HG02852 (cell line): Measurements from ENCODE around the gene IFNA1.
"Not testable (repeated sequence)": the region's sequence is repeated elsewhere in the genome, so short reads cannot be mapped to it uniquely, and the experiment has no call there.

Experiments used
- ATAC-seq: cut with Tn5 transposase; IDR thresholded peaks from one replicate; pipeline ENCODE4 v1.9.1; 2021; ENCODE audit warnings: mild to moderate bottlenecking, moderate library complexity; ENCODE audit not compliant: unreplicated experiment

The IFNA1 gene

DNA sequence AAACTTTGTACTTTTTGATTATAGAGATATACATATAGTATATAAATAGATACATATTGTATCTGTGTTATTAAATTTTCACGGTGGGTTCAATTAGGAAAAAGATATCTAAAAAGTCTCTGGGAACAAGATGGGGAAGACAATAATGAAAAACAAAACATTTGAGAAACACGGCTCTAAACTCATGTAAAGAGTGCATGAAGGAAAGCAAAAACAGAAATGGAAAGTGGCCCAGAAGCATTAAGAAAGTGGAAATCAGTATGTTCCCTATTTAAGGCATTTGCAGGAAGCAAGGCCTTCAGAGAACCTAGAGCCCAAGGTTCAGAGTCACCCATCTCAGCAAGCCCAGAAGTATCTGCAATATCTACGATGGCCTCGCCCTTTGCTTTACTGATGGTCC lies at the start of gene IFNA1:
IFNA1 (plus strand) TSS at position 301 of the 400 bp plus-strand sequence; CDS start at position 370, 69 bp downstream.
- no peak for ATAC-seq

DNA sequence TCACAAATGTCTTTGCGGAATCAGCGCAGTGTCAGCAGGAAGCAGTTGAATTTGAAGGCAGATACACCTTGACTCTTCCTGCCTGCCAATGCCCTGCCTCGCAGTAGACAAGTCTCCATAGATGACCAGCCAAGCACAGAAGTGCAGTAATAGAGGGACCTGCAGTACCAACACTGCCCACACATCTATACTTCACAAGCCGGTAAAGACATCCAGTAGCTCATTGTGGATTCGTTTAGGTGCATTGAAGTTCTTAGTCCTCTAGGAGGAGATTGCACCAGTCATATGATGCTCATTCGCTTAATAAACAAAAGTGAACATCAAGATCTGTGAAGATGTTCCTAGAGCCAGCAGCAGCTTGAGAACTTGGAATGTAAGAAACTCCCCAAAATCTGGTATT lies 48.0 kb upstream of the IFNA1 start:
- ATAC-seq = peak; percentile 70

DNA sequence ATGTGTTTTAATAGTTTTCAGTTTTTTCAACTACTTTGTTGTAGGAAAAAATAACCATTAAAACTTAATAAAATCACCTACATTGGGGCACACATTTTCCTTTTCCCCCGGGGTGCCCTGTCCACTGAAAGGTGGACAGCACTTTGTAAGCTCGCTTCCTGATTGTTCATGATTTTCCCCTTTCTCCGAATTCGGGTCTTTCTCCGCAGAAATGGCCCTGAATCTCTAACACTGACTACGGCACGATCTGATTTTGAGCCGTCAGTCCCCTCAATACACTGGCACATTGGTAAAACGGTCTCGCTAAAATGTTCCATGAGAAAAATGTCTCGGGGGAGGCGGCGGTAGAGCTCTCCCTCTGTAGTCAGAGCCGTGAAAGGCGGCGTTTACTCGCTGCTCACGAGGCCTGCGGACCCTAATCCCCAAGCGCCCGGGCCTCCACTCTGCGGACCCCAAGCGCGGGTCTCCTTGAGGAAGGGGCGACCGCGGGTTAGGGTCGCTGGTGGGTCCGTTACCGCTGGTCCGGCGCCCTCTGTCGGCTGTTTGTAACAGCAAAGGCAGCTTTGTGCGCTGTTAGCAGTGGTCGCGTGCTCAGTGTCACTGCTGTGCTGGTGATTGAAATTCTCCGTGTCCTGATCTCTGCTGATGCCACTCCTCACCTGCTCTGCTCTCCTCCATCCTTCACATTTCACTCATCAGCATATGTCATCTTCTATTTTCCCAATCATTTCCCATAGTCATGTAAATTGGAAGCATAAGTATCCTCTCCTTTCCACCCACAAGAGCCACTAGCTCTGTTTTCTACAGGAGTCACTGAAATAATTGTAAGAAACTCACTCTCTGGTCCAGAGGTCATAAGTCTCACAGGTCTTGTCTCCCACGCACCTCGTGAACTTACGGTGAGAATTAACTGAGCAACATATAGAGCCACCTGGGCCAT lies 44.2 kb upstream of the IFNA1 start:
- ATAC-seq = peak; percentile 77

DNA sequence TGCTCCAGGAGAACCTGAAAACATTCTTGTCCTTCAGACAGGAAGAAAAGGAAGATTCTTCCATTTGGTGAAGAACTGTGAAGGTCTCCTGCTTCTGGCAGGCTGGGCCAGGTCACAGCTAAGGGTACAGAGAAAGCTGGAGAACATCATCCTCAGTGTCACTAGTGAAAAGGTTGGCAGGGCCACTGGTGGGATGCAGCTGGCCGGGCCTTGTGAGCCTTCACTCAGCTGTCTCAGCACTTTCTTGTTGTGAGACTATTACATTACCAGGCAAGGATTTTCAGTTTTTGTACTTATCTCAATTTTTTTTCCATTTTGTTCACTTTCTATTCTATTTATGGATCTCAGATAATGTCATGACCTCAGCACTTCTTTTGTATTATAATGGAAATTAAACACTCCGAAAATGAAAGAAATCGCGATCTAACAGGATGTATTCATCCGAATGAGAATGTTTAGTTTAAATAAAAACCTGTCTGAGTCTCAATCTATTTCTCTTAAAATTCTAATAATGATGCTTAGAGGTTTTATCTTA lies 41.2 kb upstream of the IFNA1 start:
- ATAC-seq = no peak

DNA sequence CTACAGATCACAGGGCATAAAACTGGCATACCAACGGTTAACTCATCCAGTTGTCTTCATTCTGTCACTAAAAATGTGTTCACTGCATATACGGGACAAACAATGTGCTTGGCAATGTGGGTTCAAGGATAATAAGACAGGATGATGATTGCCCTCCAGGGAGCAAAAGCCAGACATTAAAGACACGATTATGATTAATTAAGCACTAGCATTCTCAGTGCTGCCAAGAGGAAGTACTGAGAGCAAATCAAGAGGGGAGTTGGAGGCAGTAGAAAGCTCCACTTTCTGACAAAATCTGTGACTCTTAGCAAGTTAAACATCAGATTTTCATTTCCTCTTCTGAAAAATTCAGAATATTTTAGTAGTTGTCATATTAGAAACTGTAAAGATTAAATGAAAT lies 40.3 kb upstream of the IFNA1 start:
- no peak for ATAC-seq

DNA sequence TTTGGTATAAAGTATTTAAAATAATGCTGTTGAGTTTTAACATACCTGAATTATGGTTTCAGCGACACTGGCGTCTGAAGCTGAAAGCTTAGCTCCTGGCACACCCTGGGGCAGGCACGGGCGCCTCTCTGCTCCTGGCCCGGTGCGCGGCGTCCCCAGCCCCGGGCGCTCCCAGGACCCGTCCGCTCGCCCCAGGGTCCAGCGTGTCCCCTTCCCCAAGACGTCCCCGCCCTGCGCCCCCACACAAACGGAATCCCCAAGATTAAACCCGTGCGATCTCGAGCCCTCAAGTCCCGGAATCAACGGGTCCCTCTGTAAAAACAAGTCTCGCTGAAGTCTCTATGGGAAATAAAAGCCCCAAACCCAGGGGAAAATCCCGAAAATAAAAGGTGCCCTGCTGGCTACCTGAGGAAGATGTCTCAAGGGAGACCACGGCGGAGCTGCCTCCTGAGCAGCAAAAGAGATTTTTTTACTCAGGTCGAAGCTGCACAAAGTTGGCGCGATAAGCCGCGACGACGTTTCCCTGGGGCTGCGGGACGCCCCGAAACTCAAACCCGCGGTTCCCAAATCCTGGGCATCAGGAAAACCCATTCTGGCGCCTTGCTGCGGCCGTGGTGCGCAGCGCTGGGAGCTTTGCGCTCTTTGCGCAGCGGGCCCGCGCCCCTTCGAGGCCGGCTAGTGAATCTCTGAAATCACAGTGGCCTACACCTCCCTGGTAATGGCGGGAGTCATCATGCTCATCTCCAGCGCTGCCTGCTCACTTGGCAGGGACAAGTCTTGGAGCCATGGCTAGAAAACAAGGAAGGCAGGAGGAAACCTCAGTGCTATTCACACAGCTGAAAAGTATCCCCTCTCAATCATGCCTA lies 37.6 kb upstream of the IFNA1 start:
- ATAC-seq = peak; percentile 66

DNA sequence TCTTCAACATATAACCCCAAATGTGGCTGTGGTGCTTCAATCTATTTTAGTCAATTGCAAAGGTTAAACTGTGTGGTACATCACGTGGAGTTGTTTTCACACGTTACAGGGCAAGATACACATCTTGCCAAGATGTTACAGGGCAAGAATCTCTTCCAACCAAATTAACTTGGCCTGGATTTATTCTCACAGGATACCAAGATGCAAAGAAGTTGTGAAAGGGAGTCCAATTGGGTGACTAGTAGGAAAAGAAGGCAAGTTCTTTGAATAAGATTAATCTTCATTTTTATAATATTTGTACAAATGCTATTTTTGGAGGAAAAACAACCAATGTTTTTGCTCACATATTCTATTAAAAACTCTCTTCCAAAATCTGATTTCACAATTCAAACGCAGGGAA lies 36.1 kb upstream of the IFNA1 start:
- ATAC-seq = no peak

DNA sequence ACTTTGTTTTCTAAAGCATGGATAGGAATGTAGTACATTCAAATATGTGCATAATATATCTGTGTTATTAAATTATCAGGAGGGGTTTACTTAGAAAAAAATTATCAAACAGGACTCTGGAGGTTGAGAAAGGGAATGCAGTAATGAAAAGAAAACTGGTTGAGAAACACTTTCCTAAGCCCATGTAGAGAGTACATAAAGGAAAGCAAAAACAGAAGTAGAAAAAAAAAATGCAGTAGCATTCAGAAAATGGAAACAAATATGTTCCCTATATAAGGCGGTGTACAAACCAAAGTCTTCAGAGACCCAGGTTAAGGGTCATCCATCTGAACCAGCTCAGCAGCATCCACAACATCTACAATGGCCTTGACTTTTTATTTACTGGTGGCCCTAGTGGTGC lies 31.4 kb upstream of the IFNA1 start, which contains the start of gene IFNA8:
IFNA8 (plus strand) TSS at position 301 of the 400 bp plus-strand sequence; CDS start at position 361, 60 bp downstream.
- no peak for ATAC-seq

DNA sequence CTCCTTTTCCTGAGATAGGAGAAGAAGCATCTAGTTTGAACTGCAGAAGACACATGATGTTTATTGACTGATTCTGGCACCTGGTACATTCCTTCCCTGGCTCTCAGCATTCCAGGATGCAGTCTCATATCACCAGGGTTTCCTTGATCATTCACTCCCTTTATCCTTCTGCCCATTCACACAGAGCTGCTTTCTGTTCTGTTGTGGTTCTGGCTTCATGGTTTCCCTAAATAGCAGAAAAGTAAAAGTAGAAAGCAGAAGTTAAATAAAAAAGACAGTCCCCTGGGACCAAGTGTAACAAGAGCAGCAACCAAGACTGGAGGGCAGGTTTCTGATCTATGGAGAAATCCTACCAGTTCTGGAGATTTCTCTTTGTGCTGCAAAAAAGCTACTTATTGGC lies 28.1 kb upstream of the IFNA1 start:
- peak; percentile 70 for ATAC-seq

DNA sequence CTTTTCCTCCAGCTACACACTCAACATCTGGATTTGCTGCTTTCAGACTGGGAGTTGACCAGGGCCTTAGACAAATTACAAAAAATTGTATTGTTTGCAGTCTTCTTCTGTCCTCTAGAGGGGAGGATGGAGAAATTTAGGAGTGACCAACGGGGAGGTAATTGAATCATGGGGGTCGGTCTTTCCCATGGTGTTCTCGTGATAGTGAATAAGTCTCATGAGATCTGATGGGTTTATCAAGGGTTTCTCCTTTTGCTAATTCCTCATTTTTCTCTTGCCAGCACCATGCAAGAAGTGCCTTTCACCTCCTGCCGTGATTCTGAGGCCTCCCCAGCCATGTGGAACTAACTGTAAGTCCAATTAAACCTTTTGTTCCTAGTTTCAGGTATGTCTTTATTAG lies 27.1 kb upstream of the IFNA1 start:
- no peak for ATAC-seq

DNA sequence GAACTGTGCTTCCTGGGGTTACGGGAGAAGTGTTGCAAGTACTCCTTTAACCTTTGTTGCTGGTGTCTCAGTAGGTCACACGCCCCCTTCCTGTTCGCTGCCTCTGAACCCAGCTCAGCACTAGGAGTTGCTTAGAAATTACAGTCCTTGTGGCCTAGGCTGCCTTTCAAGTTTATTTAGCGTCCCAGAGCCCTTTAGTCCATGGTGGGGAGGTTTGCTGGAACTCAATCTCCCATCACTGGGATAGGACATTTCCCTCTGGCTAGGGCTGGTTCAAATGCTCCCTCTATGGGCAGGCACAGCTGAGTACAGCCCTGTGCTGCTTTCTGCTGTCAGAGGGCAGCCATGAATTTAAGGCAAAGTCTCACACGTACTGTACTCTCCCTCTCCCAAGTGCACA lies 26.6 kb upstream of the IFNA1 start:
- no peak for ATAC-seq

DNA sequence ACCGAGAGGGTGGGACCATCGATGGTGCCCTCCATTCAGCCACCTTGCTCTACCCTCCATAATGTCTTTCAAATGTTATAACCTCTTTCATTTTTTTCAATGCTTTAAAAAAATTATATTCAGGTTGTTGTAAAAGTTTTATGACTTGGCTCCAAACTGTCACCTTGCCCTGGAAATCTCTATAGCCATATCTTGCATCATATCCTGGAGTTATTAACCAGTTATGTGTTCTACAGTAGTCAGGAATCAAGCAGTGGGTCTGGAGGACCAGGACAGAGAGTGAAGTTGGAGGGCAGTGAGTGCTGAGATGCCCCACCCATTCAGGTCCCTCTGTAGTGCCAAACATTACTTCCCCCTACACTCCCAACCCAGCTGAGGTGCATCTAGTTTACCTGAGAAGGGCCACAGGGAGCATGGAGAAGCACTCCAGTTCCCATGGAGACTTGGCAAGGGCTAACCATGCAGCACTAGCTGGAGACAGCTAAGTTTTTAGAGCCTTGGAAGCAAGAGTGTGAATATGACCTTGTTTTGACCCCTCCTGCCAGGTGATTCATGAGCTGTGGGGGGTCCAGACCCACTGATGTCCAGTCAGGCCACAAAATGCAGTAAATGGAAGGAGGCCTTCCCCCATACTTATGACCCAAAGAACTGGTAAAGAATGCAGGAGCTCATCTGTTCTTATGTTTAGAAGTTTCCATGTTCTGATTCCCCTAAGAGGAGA lies 25.9 kb upstream of the IFNA1 start:
- no peak for ATAC-seq

DNA sequence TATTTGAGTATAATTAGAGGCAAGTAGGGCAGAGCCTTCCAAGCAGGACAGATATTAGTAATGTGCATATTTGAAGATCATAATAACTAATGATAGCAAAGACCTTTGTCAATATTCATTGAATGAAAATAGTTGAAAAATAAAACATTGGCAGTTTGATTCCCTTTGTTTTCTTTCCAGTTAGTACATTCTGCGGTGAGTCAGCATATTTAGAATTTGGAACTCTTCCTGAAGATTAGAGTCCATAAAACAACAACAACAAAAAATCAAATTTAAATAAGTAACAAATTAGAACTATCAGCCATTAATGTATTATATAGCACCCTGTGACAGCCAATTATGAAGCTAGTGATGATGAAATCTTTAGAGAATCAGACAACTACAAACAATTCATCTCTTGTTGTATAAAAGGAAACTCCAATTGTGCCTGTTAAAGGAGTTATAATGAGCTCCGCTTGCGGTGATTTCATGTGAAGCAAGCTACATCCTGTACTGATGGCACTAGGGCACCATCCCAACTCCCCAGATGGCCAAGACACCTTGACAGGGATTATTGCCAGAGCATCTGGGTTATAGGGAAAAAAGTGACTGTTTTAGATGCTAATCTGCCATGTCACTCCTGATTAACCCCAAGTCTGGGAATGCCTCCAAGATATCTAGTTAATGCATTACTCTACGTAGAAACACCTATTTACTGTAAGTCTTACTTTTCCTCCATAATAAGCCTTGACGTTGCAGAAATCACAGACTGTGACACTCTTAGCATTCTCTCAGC lies 24.6 kb upstream of the IFNA1 start:
- ATAC-seq = no peak

DNA sequence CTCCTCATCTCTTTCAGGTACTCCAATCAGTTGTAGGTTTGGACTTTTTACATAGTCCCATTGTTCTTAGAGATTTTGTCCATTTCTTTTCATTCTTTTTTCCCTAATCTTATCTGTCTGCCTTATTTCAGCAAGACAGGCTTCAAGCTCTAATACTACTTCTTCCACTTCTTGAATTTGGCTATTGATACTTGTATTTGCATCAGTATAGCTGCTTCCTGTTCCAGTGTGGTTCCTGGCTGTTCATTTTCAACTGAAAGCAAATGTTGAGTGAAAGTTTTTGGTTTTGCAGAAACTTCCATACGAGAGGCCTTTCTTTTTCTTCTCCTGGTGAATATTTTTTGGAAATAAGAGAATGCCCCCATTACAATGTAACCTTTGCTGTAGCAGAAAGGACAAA lies 12.0 kb upstream of the IFNA1 start:
- peak; percentile 73 for ATAC-seq

DNA sequence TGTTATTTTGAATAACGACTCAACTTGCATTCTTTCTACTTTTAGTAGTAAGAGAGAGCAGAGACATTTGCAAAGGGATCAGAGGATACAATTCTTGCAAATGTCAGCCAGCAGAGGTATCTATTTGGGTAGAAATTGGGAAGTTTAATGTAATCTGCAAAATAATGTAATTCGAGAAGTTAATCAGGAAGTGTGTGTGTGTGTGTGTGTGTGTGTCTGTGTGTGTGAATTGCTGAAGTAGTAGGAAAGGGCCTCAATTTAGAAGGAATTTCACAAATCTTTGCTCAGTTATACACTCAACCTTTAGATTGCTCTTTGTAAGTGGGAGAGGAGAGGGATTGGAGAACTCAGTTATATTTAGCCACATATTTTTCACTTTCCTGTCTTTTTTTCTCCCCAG lies 11.0 kb upstream of the IFNA1 start:
- no peak for ATAC-seq

DNA sequence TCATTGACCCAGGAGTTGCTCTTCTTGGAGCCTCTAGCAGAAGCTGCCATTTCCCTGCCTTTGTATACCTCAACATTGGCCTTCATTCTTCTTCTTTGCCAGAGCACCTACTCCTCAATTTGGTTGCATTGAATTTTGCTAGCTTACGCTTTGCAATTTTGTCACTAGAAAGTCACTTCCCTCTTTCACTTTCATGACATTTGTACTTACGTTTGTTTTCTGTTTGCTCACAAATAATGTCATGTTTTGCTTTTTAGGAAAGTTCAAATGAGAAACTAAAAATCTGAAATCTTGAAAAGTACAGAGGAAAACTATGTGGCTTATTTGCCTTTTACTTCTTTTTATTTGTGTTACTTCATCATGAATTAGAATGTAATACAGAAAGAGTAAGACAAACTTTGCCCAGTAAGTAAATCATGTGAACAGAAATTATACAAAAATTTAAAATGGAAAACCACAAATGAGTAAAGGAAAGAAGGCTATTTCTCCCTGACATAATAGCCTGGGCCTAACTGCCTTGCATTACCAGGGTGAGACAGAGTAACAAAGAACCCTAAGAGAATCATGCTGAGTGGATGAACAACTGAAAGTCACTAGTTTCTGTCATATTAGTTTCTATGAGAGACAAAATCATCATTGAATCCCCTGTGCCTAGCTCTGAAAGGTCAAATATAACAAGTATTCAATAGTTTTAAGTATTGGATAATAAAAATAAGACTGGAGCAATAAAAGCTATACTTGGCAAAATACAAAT lies 7.4 kb upstream of the IFNA1 start:
- ATAC-seq = peak; percentile 61

DNA sequence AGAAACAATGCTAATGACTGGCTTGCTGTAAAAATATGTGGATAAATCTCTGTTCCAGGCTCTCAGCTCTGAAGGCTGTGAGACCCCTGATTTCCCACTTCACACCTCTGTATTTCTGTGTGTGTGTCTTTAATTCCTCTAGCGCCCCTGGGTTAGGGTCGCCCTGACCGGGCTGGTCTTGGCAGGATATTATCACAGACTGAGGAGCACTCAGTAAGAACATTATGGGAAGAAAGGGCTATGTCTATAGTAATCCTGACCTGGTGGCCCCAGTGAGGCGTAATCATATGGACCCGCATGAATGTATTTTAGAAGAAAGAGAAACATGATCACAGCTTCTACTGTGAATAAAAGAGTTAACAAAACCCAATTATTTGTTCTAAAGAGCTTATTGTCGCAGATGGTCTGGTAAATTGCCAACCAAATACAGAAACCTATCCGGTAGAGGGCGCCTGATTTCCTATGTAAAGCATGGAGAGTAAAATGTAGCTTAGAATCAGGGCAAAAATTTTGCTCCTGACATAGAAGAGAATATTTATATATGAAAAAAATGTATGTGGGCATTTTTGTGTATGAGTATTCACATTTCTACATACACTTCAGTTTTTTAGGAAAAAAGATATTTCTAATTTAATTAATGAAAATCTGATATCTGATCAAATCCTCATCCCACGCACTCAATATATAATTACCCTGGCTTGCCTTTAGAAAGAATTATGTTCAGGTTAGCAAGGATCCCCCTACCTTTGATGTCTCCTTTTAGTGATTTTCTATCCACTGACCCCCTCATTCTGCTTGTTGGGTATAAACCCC lies 5.8 kb upstream of the IFNA1 start:
- ATAC-seq = no peak

DNA sequence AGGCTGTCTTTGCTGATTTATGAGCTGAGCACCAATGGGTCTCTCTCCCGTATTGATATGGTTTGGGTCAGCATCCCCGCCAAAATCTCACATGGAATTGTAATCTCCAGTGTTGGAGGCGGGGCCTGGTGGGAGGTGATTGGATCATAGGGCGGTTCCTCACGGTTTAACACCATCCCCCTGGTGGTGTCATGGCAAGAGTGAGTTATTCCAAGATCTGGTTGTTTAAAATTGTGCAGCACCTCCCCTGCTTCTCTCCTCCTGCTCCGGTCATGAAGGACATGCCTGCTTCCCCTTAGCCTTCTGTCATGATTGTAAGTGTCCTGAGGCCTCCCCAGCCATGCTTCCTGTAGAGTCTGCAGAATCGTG lies 5.2 kb upstream of the IFNA1 start:
- ATAC-seq = not testable (repeated sequence)
